ENCODE data around the gene GABRA5.

DNA sequence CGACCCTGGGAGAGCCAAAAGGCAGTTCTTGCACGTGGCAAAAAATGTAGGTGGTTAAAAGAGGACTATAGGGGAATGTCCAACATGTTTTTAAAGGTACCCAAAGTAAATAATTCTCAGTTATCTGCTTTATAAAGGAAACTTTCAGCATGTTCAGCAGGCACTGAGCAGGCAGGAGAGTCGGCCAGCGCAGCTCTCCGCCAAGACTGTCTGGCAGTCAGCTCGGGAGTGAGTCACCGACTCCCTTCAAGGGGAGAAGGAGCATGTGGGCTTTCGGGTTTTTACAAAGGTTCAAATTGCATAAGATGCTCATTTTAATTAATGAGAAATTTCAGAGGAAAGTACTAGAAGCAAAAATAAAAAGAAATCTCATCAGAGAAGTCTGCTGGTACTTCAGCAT lies 7.0 kb downstream of the GABRA5 start:
- TF ChIP-seq GLI4 (CRISPR knock-in tag; IDR thresholded peaks at IDR 0.05; ENCODE audit: borderline replicate concordance) (no peak), FOXO4 (CRISPR knock-in tag; conservative IDR thresholded peaks at IDR 0.05) (no peak), RXRB (CRISPR knock-in tag; IDR thresholded peaks at IDR 0.05; ENCODE audit: borderline replicate concordance) (no peak), SMC3 (IDR thresholded peaks at IDR 0.05; ENCODE audit: low read length) (no peak), ARNT (IDR thresholded peaks at IDR 0.05) (no peak), DZIP1 (CRISPR knock-in tag; IDR thresholded peaks at IDR 0.05) (no peak), SKIL (CRISPR knock-in tag; IDR thresholded peaks at IDR 0.05; ENCODE audit: borderline replicate concordance) (no peak), ZBTB1 (CRISPR knock-in tag; IDR thresholded peaks at IDR 0.05; ENCODE audit: borderline replicate concordance) (no peak)
- TF ChIP-seq, protein P1, sequence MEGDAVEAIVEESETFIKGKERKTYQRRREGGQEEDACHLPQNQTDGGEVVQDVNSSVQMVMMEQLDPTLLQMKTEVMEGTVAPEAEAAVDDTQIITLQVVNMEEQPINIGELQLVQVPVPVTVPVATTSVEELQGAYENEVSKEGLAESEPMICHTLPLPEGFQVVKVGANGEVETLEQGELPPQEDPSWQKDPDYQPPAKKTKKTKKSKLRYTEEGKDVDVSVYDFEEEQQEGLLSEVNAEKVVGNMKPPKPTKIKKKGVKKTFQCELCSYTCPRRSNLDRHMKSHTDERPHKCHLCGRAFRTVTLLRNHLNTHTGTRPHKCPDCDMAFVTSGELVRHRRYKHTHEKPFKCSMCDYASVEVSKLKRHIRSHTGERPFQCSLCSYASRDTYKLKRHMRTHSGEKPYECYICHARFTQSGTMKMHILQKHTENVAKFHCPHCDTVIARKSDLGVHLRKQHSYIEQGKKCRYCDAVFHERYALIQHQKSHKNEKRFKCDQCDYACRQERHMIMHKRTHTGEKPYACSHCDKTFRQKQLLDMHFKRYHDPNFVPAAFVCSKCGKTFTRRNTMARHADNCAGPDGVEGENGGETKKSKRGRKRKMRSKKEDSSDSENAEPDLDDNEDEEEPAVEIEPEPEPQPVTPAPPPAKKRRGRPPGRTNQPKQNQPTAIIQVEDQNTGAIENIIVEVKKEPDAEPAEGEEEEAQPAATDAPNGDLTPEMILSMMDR (CRISPR knock-in tag; IDR thresholded peaks at IDR 0.05), result no peak
- TF ChIP-seq, protein P2, sequence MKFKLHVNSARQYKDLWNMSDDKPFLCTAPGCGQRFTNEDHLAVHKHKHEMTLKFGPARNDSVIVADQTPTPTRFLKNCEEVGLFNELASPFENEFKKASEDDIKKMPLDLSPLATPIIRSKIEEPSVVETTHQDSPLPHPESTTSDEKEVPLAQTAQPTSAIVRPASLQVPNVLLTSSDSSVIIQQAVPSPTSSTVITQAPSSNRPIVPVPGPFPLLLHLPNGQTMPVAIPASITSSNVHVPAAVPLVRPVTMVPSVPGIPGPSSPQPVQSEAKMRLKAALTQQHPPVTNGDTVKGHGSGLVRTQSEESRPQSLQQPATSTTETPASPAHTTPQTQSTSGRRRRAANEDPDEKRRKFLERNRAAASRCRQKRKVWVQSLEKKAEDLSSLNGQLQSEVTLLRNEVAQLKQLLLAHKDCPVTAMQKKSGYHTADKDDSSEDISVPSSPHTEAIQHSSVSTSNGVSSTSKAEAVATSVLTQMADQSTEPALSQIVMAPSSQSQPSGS (CRISPR knock-in tag; IDR thresholded peaks at IDR 0.05), result no peak

All from HepG2 (cell line).